ENCODE results near the gene MRPS18C.

Gene MRPS18C

GRCh38 chr4:83436680-83437079 is 19.2 kb upstream of the MRPS18C start:
- DNase-seq (ENCODE audit: extremely low read depth, low read depth): no peak
- no peak for TF ChIP-seq CTCF (IDR thresholded peaks at IDR 0.05; ENCODE audit: low read depth, low read length, missing control alignments)
- no peak overlapping the region for H3K4me3 ChIP-seq (replicated peaks; ENCODE audit: low read depth, low read length)

- no peak overlapping the region for H3K4me3 ChIP-seq (replicated peaks; ENCODE audit: low read depth, low read length)
- no peak for TF ChIP-seq CTCF (IDR thresholded peaks at IDR 0.05; ENCODE audit: low read depth, low read length, missing control alignments)
These were observed 17.1 kb upstream of the MRPS18C start for GRCh38 chr4:83438719-83439118.

GRCh38 chr4:83440148-83440814 is 15.6 kb upstream of the MRPS18C start:
- H3K4me3 ChIP-seq (replicated peaks; ENCODE audit: low read depth, low read length): no peak overlapping the region
- no peak for TF ChIP-seq CTCF (IDR thresholded peaks at IDR 0.05; ENCODE audit: low read depth, low read length, missing control alignments)
- no peak for DNase-seq (ENCODE audit: extremely low read depth, low read depth)

More at GRCh38 chr4:83438719-83439118, 17.1 kb upstream of the MRPS18C start:
- no peak for DNase-seq (ENCODE audit: extremely low read depth, low read depth)

GRCh38 chr4:83440899-83441298 is 15.0 kb upstream of the MRPS18C start:
- H3K4me3 ChIP-seq (replicated peaks; ENCODE audit: low read depth, low read length): no peak overlapping the region
- TF ChIP-seq CTCF (IDR thresholded peaks at IDR 0.05; ENCODE audit: low read depth, low read length, missing control alignments): no peak
- DNase-seq (ENCODE audit: extremely low read depth, low read depth): no peak

- H3K4me3 ChIP-seq (replicated peaks; ENCODE audit: low read depth, low read length): no peak overlapping the region
- no peak for TF ChIP-seq CTCF (IDR thresholded peaks at IDR 0.05; ENCODE audit: low read depth, low read length, missing control alignments)
- no peak for DNase-seq (ENCODE audit: extremely low read depth, low read depth)
These were observed 6.8 kb upstream of the MRPS18C start for GRCh38 chr4:83449009-83449408.

- no peak for TF ChIP-seq CTCF (IDR thresholded peaks at IDR 0.05; ENCODE audit: low read depth, low read length, missing control alignments)
- H3K4me3 ChIP-seq (replicated peaks; ENCODE audit: low read depth, low read length): peak overlapping the region; percentile 96
- DNase-seq (ENCODE audit: extremely low read depth, low read depth): no peak
These were observed 1.2 kb upstream of the MRPS18C start for GRCh38 chr4:83454686-83455085.

GRCh38 chr4:83456184-83456501 is 285 bp downstream of the MRPS18C start:
- peak overlapping the region; percentile 96 for H3K4me3 ChIP-seq (replicated peaks; ENCODE audit: low read depth, low read length)
- no peak for DNase-seq (ENCODE audit: extremely low read depth, low read depth)
- no peak for TF ChIP-seq CTCF (IDR thresholded peaks at IDR 0.05; ENCODE audit: low read depth, low read length, missing control alignments)
